Measurements from ENCODE around the gene ELSPBP1.
"Not testable (repeated sequence)": the region's sequence is repeated elsewhere in the genome, so short reads cannot be mapped to it uniquely, and the experiment has no call there.

Gene ELSPBP1

DNA sequence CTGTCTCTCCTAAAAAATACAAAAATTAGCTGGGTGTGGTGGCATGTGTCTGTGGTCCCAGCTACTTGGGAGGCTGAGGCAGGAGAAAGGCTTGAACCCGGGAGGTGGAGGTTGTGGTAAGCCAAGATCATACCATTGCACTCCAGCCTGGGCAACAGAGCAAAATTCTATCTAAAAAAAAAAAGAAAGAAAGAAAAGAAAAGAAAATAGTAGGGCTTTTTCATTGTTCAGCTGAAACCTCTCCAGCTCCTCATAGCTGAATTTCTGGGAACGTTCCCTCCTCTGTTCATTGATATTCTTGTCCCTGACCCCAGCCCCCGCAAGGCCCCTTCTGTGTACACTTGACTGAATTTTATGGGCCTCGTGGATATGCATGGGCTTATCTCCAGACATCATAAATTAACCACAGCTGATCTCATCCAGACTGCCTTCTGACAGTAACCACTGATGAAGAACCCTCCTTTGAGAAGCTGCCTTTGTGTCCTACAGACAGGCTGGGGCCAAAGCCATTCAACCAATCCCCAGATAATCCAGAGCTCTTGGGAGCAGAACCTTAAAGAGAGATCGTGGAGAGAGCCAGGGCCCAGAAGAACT, at the start of gene ELSPBP1:
Gene ELSPBP1, plus strand, starts transcription at position 424 of the 594 bp plus-strand sequence. CDS start 14,036 bp downstream, outside the sequence.
- DNase-seq = no peak

DNA sequence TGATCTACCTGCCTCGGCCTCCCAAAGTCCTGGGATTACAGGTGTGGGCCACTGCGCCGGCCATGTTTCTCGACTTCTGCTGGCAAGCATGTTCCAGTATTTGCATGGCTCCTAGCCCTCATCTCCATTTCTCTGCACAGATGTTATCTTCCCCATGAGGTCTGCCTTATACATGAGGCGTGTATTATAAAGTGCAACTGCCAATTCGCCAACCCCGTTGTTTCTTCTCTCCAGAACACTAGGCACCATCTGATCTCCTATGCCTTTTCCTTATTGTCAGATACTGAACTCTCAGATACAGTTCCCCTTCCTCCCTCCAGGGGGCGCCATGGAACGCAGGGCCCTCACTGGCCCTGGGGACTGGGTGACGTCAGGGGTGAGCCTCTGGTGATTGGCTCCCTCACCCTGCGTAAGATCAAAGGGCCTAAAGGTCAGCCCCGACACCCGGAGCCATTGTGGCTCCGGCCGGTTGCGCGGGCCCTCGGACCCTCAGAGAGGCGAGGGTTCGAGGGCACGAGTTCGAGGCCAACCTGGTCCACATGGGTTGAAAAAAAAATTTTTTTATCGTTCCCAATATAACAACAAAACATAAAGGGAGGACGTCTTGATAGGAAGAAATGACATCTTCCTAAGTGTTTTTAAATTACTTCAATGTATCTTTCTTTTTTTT, 44.4 kb upstream of the ELSPBP1 start:
- DNase-seq = not testable (repeated sequence)

- DNase-seq = not testable (repeated sequence)
Observed at GRCh38 chr19:47952132-47952531, 42.3 kb upstream of the ELSPBP1 start.

DNA sequence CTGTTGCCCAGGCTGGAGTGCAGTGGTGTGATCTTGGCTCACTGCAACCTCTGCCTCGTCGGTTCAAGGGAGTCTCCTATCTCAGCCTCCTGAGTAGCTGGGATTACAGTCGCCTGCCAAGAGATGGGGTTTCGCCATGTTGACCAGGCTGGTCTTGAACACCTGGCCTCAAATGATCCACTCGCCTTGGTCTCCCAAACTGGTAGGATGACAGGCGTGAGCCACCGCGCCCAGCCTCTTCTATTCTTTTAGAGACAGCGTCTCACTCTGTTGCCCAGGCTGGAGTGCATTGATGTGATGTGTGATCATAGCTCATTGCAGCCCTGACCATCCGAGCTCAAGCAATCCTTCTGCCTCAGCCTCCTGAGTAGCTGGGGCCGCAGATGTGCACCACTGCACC, 38.5 kb upstream of the ELSPBP1 start:
- not testable (repeated sequence) for DNase-seq

GRCh38 chr19:47973529-47973928, 20.9 kb upstream of the ELSPBP1 start:
- no peak for DNase-seq

DNA sequence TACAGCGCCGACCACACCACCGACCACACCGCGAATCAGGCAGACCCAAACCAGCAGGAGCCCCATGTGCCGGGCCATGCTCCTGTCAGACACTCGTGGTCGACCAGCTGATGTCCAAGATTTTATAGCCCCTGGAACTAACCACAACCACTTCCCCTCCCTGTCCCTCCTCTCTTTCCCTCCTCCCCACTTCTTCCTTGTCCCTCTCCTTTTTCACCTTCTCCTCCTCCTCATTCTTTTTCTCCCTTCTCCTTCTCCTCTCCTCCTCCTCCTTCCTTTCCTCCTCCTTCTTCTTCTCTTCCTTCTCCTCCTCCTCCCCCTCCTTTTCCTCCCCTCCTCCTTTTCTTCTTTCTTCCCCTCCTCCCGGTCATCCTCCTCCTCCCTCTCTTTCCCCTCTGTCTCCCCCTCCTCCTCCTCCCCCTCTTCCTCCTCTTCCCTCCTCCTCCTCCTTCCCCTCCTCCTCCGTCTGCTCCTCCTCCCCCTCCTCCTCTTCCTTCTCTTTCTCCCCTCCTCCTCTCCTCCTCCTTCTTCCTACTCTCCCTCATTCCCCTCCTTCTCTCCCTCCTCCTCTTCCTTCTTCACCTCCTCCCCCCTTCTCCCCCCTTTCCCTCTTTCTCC, 3.1 kb upstream of the ELSPBP1 start:
- no peak for DNase-seq

DNA sequence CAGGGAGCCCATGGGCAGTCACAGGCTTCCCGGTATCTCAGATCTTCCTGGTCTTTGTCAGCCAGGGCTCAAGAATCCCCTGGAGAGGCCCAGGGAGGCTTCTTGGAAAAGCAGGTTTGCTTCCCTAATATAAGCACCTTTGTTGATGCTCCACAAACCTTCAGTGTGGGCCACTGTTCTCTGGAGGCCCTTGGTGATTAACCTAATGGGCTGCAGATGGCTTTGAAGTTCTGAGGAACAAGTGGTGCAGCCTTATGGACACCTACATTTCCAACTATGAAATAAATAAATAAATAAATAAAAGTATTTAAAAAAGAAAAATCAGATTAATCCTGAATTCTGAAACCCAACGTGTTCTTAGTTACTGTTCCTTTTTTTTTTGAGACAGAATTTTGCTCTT, 2.4 kb upstream of the ELSPBP1 start, which contains the start of gene BSPH1:
Gene BSPH1, minus strand, starts transcription at position 101 of the 400 bp plus-strand sequence. Its CDS starts 89 bp downstream, at position 12.
- no peak for DNase-seq

GRCh38 chr19:47996230-47996727, 1.8 kb downstream of the ELSPBP1 start:
- DNase-seq = no peak

DNA sequence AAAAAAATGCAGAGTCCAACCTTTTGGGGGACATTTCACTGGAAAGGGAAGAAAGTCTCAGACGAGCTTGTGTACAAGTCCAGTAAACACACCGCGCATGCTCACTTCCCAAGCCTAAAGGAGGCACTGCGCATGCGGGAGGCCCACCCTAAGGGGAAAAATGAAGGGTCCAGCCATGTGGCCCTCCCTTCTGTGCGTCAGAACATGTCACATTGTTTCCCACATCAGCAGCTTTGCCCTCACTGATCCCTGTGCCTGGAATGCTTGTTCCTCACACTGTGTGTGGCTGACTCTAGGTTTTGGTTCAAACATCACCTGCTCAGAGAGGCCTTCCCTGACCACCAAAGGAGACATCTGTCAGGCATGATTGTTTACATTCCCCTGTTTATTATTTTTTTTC, 4.4 kb downstream of the ELSPBP1 start:
- no peak for DNase-seq

- no peak for DNase-seq
Observed at GRCh38 chr19:48000846-48001245, 6.4 kb downstream of the ELSPBP1 start.

GRCh38 chr19:48004236-48004635, 9.8 kb downstream of the ELSPBP1 start:
- no peak for DNase-seq

GRCh38 chr19:48006762-48007161, 12.3 kb downstream of the ELSPBP1 start:
- peak; percentile 3 for DNase-seq

DNA sequence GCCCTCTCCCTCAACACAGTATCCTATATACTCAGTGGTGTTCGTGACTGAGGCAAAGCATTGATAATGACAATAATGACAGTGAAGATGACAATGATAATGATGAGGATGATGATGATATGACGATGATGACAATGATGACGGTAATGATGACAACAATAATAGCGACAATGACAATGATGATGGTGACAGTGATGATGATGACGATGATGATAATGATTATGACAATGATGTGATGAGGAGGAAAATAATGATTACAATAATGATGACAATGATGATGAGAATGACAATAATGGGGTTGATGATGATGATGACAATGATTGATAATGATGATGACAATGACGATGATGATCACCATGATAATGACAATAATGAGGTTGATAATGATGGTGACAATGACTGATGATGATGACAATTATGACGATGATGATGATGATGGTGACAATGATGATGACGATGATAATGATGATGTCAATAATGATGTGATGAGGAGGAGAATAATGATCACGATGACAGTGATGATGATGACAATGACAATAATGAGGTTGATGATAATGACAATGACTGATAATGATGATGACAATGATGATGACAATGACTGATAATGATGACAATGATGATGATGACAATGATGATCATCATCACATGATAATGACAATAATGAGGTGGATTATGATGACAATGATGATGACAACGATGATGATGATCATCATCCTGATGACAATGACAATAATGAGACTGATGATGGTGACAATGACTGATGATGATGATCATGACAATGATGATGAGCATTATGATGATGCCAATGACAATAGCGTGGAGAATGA, 16.7 kb downstream of the ELSPBP1 start:
- no peak for DNase-seq

- no peak for DNase-seq
Observed at GRCh38 chr19:48020686-48021085, 26.3 kb downstream of the ELSPBP1 start.

GRCh38 chr19:48023011-48023410, 28.6 kb downstream of the ELSPBP1 start:
- DNase-seq = no peak

- no peak for DNase-seq
Observed at GRCh38 chr19:48023518-48023917, 29.1 kb downstream of the ELSPBP1 start.

- no peak for DNase-seq
Observed at GRCh38 chr19:48025480-48025879, 31.0 kb downstream of the ELSPBP1 start.

DNA sequence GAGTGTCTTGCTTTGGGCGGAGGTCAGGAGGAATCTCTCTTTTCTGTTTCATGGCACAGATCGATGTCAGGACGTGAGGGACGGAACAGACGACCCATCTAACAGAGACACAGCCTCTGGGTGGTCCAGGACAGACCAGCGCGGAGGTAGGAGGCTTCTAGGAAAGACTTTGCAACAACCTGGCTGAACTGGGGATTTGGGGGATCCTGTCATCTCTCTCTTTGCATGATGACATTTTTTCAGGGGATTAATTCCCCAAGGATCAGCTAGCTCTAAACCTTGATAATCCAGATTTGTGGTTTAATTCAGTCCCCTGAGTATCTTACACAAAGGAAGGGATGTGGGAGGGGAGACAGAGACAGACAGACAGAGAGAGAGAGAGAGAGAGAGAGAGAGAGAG, 35.0 kb downstream of the ELSPBP1 start:
- DNase-seq = no peak

- DNase-seq = no peak
Observed at GRCh38 chr19:48030073-48030472, 35.6 kb downstream of the ELSPBP1 start.

DNA sequence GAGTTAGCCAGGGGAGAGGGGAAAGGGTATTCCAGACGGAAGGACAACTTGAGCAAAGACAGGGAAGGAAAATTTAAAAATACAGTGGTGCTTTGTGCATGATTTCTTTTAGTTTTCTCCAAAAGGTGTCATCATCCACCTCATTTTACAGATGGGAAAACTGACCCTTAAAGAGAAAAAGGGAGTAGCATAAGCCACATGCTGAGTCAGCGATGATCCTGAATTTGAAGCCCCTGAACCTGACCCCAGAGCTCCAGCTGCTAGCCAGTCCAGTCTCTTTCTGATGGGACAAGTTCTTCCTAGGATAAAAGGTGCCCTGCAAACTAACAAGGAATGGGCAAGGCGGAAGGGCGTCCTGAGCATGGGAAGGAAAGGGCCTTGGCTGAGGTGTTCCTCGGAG, 39.2 kb downstream of the ELSPBP1 start:
- no peak for DNase-seq

DNA sequence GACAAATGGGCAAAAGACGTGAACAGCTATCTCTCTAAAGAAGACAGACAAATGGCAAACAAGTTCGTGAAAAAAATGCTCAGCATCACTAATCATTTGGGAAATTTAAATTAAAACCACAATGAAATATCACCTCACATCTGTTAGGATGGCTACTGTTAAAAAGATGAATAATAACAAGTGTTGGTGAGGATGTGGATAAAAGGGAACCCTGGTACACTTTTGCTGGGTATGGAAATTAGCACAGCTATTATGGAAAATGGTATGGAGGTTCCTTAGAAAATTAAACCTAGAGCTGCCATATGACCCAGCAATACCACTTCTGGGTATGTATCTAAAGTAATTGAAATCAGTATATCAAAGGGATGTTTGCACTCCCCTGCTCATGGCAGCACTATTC, 42.3 kb downstream of the ELSPBP1 start:
- no peak for DNase-seq

- no peak for DNase-seq
Observed at GRCh38 chr19:48041877-48042580, 47.6 kb downstream of the ELSPBP1 start.

Data from RPMI8226 (cell line).